Tibial nerve (tissue), 4 donors: ENCODE measurements around the gene TGIF2. TPM values are rescaled to one million over a fixed set of nuclear protein-coding genes. Genes with fewer than 3 reads are reported as not detected.

Experiments used
- DNase-seq, 2 donors: peaks; one replicate each; pipeline ENCODE4 v3.0.0-alpha.2; 2019; ENCODE audit warnings: low spot score in 2 of 2
- H3K27ac ChIP-seq, 4 donors: fragments of 200-600 bp; sonication (generic) in 3 of 4; one replicate each; pipeline ENCODE4 v1.5.1; 2017 to 2019; ENCODE audit warnings: mild to moderate bottlenecking in 1 of 4
- H3K27me3 ChIP-seq, 2 donors: fragments of 200-600 bp; sonication (generic) in 1 of 2; one replicate each; pipeline versions ENCODE4 v1.5.1 to v1.6.0; 2017 to 2019
- H3K36me3 ChIP-seq, 3 donors: fragments of 200-600 bp; sonication (generic); one replicate each; pipeline ENCODE4 v1.5.1; 2018 to 2019
- H3K4me1 ChIP-seq, 4 donors: fragments of 200-600 bp; sonication (generic) in 3 of 4; one replicate each; pipeline ENCODE4 v1.5.1; 2017 to 2019
- H3K4me3 ChIP-seq, 4 donors: fragments of 200-600 bp; sonication (generic) in 3 of 4; one replicate each; pipeline ENCODE4 v1.5.1; 2017 to 2019; ENCODE audit warnings: mild to moderate bottlenecking in 1 of 4, moderate library complexity in 1 of 4
- H3K9me3 ChIP-seq, 4 donors: fragments of 200-600 bp; sonication (generic) in 3 of 4; one replicate each; pipeline ENCODE4 v1.5.1; 2017 to 2019
- CTCF ChIP-seq, 5 experiments: fragments of 200-600 bp in 3 of 5; fragments of 450-650 bp in 2 of 5; sonication (generic) in 3 of 5; IDR thresholded peaks; one replicate each; pipeline ENCODE4 v1.5.1; 2016 to 2019; ENCODE audit warnings: antibody characterized with exemption in 5 of 5, mild to moderate bottlenecking in 3 of 5, moderate library complexity in 2 of 5
- EP300 ChIP-seq, 2 donors: sonication (generic); formaldehyde crosslinking; IDR thresholded peaks; one replicate each; pipeline ENCODE4 v1.6.1; 2017; ENCODE audit warnings: antibody characterized with exemption in 2 of 2, mild to moderate bottlenecking in 1 of 2
- POLR2A ChIP-seq, 2 donors: fragments of 450-650 bp; IDR thresholded peaks; one replicate each; pipeline ENCODE4 v1.6.1; 2017; ENCODE audit warnings: antibody characterized with exemption in 2 of 2, mild to moderate bottlenecking in 2 of 2, moderate library complexity in 2 of 2
- WGBS, 2 donors: methylation state at CpG; one replicate each; pipeline ENCODE4 v1.1.5; 2018; 5-methylcytosine and 5-hydroxymethylcytosine counted together
- total RNA-seq, 4 donors: library from RNA; depleted of rRNA; stranded (reverse); fragments of >200 nt; gene quantifications; one replicate each; pipeline ENCODE4 v1.1.0, GENCODE V29; 2016

Gene TGIF2
- total RNA-seq, 4 donors from 2014 or later, result 13.2 to 27.7 (median 19.6) TPM

- Histone ChIP-seq H3K36me3 (no peaks in the 10 kb centered on the region), H3K4me1 (peaks cover 0 to 8% (median 0%) of the 10 kb centered on the region in 4 donors), H3K9me3 (no peaks in the 10 kb centered on the region), H3K4me3 (no peak overlapping the region), H3K27ac (peak overlapping the region in 3 of 4 donors; percentile 30 to 55 (median 53)), H3K27me3 (no peaks in the 10 kb centered on the region)
- DNase-seq, result no peak
- TF ChIP-seq POLR2A (IDR thresholded peaks at IDR 0.05), result no peak
- TF ChIP-seq EP300 (IDR thresholded peaks at IDR 0.05), result no peak
- no peak for TF ChIP-seq CTCF (IDR thresholded peaks at IDR 0.05)
- 51% methylated on average over 14 of the region's 14 CpGs for WGBS, 2 donors
Observed at GRCh38 chr20:36624068-36624943, 50.9 kb downstream of the TGIF2 start.

- TF ChIP-seq CTCF (IDR thresholded peaks at IDR 0.05) (no peak), EP300 (IDR thresholded peaks at IDR 0.05) (no peak), POLR2A (IDR thresholded peaks at IDR 0.05) (no peak)
- Histone ChIP-seq H3K9me3 (no peaks in the 10 kb centered on the region), H3K27me3 (no peaks in the 10 kb centered on the region), H3K36me3 (no peaks in the 10 kb centered on the region), H3K4me3 (no peak overlapping the region), H3K27ac (peak overlapping the region in 2 of 4 donors; percentile 30 to 53), H3K4me1 (peaks cover 0 to 8% (median 0%) of the 10 kb centered on the region in 4 donors)
- WGBS, 2 donors, result 77 to 82% methylated on average over 2 of the region's 2 CpGs
- DNase-seq, result no peak
Observed at GRCh38 chr20:36624944-36625324, 51.5 kb downstream of the TGIF2 start.

GRCh38 chr20:36628076-36628475, 54.7 kb downstream of the TGIF2 start:
- no peaks in the 10 kb centered on the region for H3K9me3 ChIP-seq
- DNase-seq, result no peak
- no peak overlapping the region for H3K27ac ChIP-seq
- H3K36me3 ChIP-seq, result no peaks in the 10 kb centered on the region
- H3K4me1 ChIP-seq, result peaks cover 0 to 8% (median 0%) of the 10 kb centered on the region in 4 donors
- TF ChIP-seq POLR2A (IDR thresholded peaks at IDR 0.05), result no peak
- no peak for TF ChIP-seq CTCF (IDR thresholded peaks at IDR 0.05)
- no peak for TF ChIP-seq EP300 (IDR thresholded peaks at IDR 0.05)
- H3K4me3 ChIP-seq, result no peak overlapping the region
- H3K27me3 ChIP-seq, result no peaks in the 10 kb centered on the region
- 85 to 91% methylated on average over 7 of the region's 7 CpGs for WGBS, 2 donors

- Histone ChIP-seq H3K27me3 (no peaks in the 10 kb centered on the region), H3K27ac (no peak overlapping the region), H3K36me3 (no peaks in the 10 kb centered on the region), H3K4me3 (no peak overlapping the region), H3K4me1 (no peaks in the 10 kb centered on the region), H3K9me3 (no peaks in the 10 kb centered on the region)
- DNase-seq, result no peak
- no peak for TF ChIP-seq CTCF (IDR thresholded peaks at IDR 0.05)
- no peak for TF ChIP-seq POLR2A (IDR thresholded peaks at IDR 0.05)
- no peak for TF ChIP-seq EP300 (IDR thresholded peaks at IDR 0.05)
- WGBS, 2 donors, result 68 to 69% methylated on average over 15 of the region's 15 CpGs
Observed at GRCh38 chr20:36629719-36630681, 56.6 kb downstream of the TGIF2 start.
